Keratinocyte (primary cell): ENCODE data around the gene SLC12A8.

Source experiments
- CTCF ChIP-seq, 3 experiments: IDR thresholded peaks in 1 of 3; conservative IDR thresholded peaks in 1 of 3; optimal IDR thresholded peaks in 1 of 3; 2 replicates in 2 of 3; 3 replicates in 1 of 3; pipeline versions ENCODE3 to v1.5.1; 2011; ENCODE audit warnings: low read length in 3 of 3, mild to moderate bottlenecking in 3 of 3, moderate library complexity in 2 of 3, control low read depth in 1 of 3, inconsistent platforms in 1 of 3; ENCODE audit not compliant: insufficient read depth in 2 of 3; ENCODE audit errors: extremely low read depth in 1 of 3
- EZH2 ChIP-seq: IDR thresholded peaks from one replicate; pipeline ENCODE4 v1.6.1; 2012; ENCODE audit warnings: inconsistent platforms, mild to moderate bottlenecking, low read length, moderate library complexity

- TF ChIP-seq CTCF (optimal IDR thresholded peaks at IDR 0.05 in 1 of 3, IDR thresholded peaks at IDR 0.05 in 1 of 3, conservative IDR thresholded peaks at IDR 0.05 in 1 of 3; ENCODE audit: extremely low read depth in 1 of 3, insufficient read depth in 2 of 3, low read length in 3 of 3) (peak; percentile 19 to 59 (median 49)), EZH2 (no peak)
These were observed 10.4 kb downstream of the SLC12A8 start for GRCh38 chr3:125202197-125202596.
